Right forelimb (tissue), 1 donor: Measurements from ENCODE around the gene FGGY.
"Not testable (repeated sequence)": the region's sequence is repeated elsewhere in the genome, so short reads cannot be mapped to it uniquely, and the experiment has no call there.

Experiments used
- DNase-seq: peaks from one replicate; pipeline ENCODE4 v3.0.0-alpha.2; 2018

Gene FGGY

GRCh38 chr1:59718064-59718988 lies 421.4 kb downstream of the FGGY start:
- no peak for DNase-seq

GRCh38 chr1:59718989-59719360 lies 422.1 kb downstream of the FGGY start:
- no peak for DNase-seq

GRCh38 chr1:59720326-59721115 lies 423.6 kb downstream of the FGGY start:
- DNase-seq: no peak

GRCh38 chr1:59730302-59730701 lies 433.4 kb downstream of the FGGY start:
- no peak for DNase-seq

GRCh38 chr1:59730759-59731478 lies 434.0 kb downstream of the FGGY start:
- DNase-seq: peak; percentile 70

- DNase-seq: no peak
These were observed 434.7 kb downstream of the FGGY start for GRCh38 chr1:59731591-59731990.

- no peak for DNase-seq
These were observed 435.5 kb downstream of the FGGY start for GRCh38 chr1:59732214-59732955.

- no peak for DNase-seq
These were observed 436.7 kb downstream of the FGGY start for GRCh38 chr1:59733443-59734141.

GRCh38 chr1:59735927-59736326 lies 439.0 kb downstream of the FGGY start:
- DNase-seq: not testable (repeated sequence)

- DNase-seq: no peak
These were observed 439.9 kb downstream of the FGGY start for GRCh38 chr1:59736744-59737143.

- DNase-seq: no peak
These were observed 440.7 kb downstream of the FGGY start for GRCh38 chr1:59737638-59738037.

- no peak for DNase-seq
These were observed 441.3 kb downstream of the FGGY start for GRCh38 chr1:59738152-59738551.

GRCh38 chr1:59738591-59739015 lies 441.7 kb downstream of the FGGY start:
- DNase-seq: no peak

GRCh38 chr1:59739111-59739510 lies 442.2 kb downstream of the FGGY start:
- DNase-seq: no peak

GRCh38 chr1:59742526-59742925 lies 445.6 kb downstream of the FGGY start:
- DNase-seq: no peak

- DNase-seq: no peak
These were observed 446.6 kb downstream of the FGGY start for GRCh38 chr1:59743324-59744091.

GRCh38 chr1:59747420-59748024 lies 450.6 kb downstream of the FGGY start:
- DNase-seq: no peak

- no peak for DNase-seq
These were observed 451.2 kb downstream of the FGGY start for GRCh38 chr1:59748123-59748522.

- no peak for DNase-seq
These were observed 453.6 kb downstream of the FGGY start for GRCh38 chr1:59750328-59751003.

- no peak for DNase-seq
These were observed 454.1 kb downstream of the FGGY start for GRCh38 chr1:59751004-59751395.
